ENCODE measurements around the gene ATF6. TPM values are rescaled to one million over a fixed set of nuclear protein-coding genes. Genes with fewer than 3 reads are reported as not detected.

Gene ATF6
- total and polyA plus RNA-seq, 2 of the 8 experiments (the other 6 are each of a cell fraction or from before 2014, with no cell fraction given): 4.6 to 10.0 TPM

DNA sequence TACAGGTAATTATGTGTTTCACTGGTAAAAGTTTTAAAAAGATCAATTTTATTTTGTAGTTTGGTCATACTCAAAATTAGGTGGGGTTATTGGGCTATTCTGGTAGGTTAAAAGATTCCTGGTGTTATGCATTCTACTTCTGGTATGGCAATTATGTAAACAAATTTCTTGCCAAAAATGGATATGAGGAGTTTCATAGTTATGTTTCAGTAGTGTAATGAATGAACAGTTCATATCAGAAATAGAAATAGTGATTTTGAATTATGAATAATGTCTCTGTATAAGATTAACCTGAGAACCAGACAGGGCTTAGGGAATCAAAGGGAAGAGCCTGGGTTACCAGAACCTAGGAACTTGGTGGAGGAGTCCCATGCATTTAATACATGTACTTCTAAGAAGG, 15.9 kb downstream of the ATF6 start:
- H3K79me2 ChIP-seq (ENCODE audit: control insufficient read depth in 1 of 2, insufficient read depth in 2 of 2, low read length in 2 of 2): no peaks in the 10 kb centered on the region
- TF ChIP-seq CHD2 (IDR thresholded peaks at IDR 0.05; ENCODE audit: low read length) (no peak), TAF7 (optimal IDR thresholded peaks at IDR 0.05; ENCODE audit: borderline replicate concordance, low read depth, low read length) (no peak), SIN3A (conservative IDR thresholded peaks at IDR 0.05 in 1 of 2, IDR thresholded peaks at IDR 0.05 in 1 of 2; ENCODE audit: low read depth in 1 of 2, low read length in 2 of 2) (no peak), NANOG (IDR thresholded peaks at IDR 0.05; ENCODE audit: insufficient read depth, low read depth, low read length, poor library complexity, severe bottlenecking) (no peak), ASH2L (IDR thresholded peaks at IDR 0.05; ENCODE audit: low read length) (no peak), TEAD4 (IDR thresholded peaks at IDR 0.05; ENCODE audit: low read depth, low read length) (no peak), TBP (IDR thresholded peaks at IDR 0.05; ENCODE audit: low read depth, low read length) (no peak), SUZ12 (IDR thresholded peaks at IDR 0.05; ENCODE audit: low read length) (no peak), HDAC6 (IDR thresholded peaks at IDR 0.05; ENCODE audit: low read depth, low read length) (no peak), SP4 (IDR thresholded peaks at IDR 0.05; ENCODE audit: low read length) (no peak), ZNF274 (IDR thresholded peaks at IDR 0.05; ENCODE audit: borderline replicate concordance, extremely low read depth, low read length) (no peak)
- no peak overlapping the region for H3K14ac ChIP-seq (ENCODE audit: insufficient read length)
- H2AK5ac ChIP-seq (ENCODE audit: low read depth, low read length): no peak overlapping the region
- no peaks in the 10 kb centered on the region for H3K9me3 ChIP-seq (ENCODE audit: insufficient read depth in 2 of 2, low read depth in 1 of 2, low read length in 1 of 2)
- ChIA-PET POLR2A (ENCODE audit: partially characterized antibody) (no interaction called here), CTCF (ENCODE audit: partially characterized antibody) (interaction anchor here (1.3 kb wide), 1 partner anchor 10 kb away, joined by 4 read pairs; no protein-coding TSS in a partner anchor)
- H3K56ac ChIP-seq (replicated peaks; ENCODE audit: insufficient read length, low read depth, low read length): no peak overlapping the region
- H3K27me3 ChIP-seq (replicated peaks in 1 of 4; ENCODE audit: control insufficient read depth in 3 of 4, extremely low read depth in 1 of 4, insufficient read depth in 3 of 4, low read length in 3 of 4): no peaks in the 10 kb centered on the region
- no peak overlapping the region for H3K4me3 ChIP-seq (ENCODE audit: extremely low read depth in 1 of 4, insufficient read depth in 2 of 4, low read depth in 3 of 4, low read length in 4 of 4)
- H4K20me1 ChIP-seq (replicated peaks in 1 of 2; ENCODE audit: control insufficient read depth in 1 of 2, insufficient read depth in 2 of 2, low read length in 2 of 2): no peaks in the 10 kb centered on the region
- H3K23me2 ChIP-seq (ENCODE audit: low read depth, low read length): no peaks in the 10 kb centered on the region
- H2BK20ac ChIP-seq (ENCODE audit: low read length): no peak overlapping the region
- H2BK15ac ChIP-seq (ENCODE audit: low read length): no peak overlapping the region
- H3K4ac ChIP-seq (replicated peaks; ENCODE audit: insufficient read length, low read depth, low read length): no peak overlapping the region
- H3K4me1 ChIP-seq (replicated peaks in 1 of 4; ENCODE audit: control insufficient read depth in 3 of 4, insufficient read depth in 4 of 4, low read length in 3 of 4): no peaks in the 10 kb centered on the region
- DNase-seq (ENCODE audit: low read depth in 1 of 2, low spot score in 2 of 2) (no peak), FAIRE-seq (no peak)
- H4K91ac ChIP-seq (replicated peaks; ENCODE audit: insufficient read length, low read length): no peak overlapping the region
- no peak overlapping the region for H3K18ac ChIP-seq (ENCODE audit: extremely low read depth, low read length)
- H2AFZ ChIP-seq (ENCODE audit: low read length): no peak overlapping the region
- H2BK12ac ChIP-seq (ENCODE audit: low read depth, low read length): no peak overlapping the region
- H2BK5ac ChIP-seq (ENCODE audit: low read depth, low read length): no peak overlapping the region
- H3K4me2 ChIP-seq (ENCODE audit: insufficient read depth in 1 of 2, low read depth in 2 of 2, low read length in 2 of 2): no peak overlapping the region
- peaks cover 0 to 9% (median 0%) of the 10 kb centered on the region in 4 experiments; a peak in 1 of 8 replicates for H3K36me3 ChIP-seq (ENCODE audit: control insufficient read depth in 2 of 4, insufficient read depth in 4 of 4, low read length in 3 of 4)
- no peak overlapping the region for H3K9ac ChIP-seq (replicated peaks in 1 of 4; ENCODE audit: extremely low read depth in 1 of 4, low read depth in 3 of 4, low read length in 3 of 4)
- no peak overlapping the region for H3K23ac ChIP-seq (ENCODE audit: insufficient read length)
- H3K79me1 ChIP-seq (ENCODE audit: low read depth, low read length): no peaks in the 10 kb centered on the region
- H2BK120ac ChIP-seq (replicated peaks; ENCODE audit: low read depth, low read length): no peak overlapping the region
- H3K27ac ChIP-seq (ENCODE audit: low read depth, low read length): no peak overlapping the region
- H4K5ac ChIP-seq (ENCODE audit: insufficient read length, low read depth, low read length): no peak overlapping the region
- H4K8ac ChIP-seq (ENCODE audit: extremely low read depth, insufficient read depth, low read length): no peak overlapping the region

All from H1 (cell line).